HG03354 (cell line): Measurements from ENCODE around the gene MOV10.

Experiments
- ATAC-seq: cut with Tn5 transposase; IDR thresholded peaks from one replicate; pipeline ENCODE4 v1.9.1; 2021; ENCODE audit warnings: mild to moderate bottlenecking; ENCODE audit not compliant: unreplicated experiment, poor library complexity, severe bottlenecking

The MOV10 gene

DNA sequence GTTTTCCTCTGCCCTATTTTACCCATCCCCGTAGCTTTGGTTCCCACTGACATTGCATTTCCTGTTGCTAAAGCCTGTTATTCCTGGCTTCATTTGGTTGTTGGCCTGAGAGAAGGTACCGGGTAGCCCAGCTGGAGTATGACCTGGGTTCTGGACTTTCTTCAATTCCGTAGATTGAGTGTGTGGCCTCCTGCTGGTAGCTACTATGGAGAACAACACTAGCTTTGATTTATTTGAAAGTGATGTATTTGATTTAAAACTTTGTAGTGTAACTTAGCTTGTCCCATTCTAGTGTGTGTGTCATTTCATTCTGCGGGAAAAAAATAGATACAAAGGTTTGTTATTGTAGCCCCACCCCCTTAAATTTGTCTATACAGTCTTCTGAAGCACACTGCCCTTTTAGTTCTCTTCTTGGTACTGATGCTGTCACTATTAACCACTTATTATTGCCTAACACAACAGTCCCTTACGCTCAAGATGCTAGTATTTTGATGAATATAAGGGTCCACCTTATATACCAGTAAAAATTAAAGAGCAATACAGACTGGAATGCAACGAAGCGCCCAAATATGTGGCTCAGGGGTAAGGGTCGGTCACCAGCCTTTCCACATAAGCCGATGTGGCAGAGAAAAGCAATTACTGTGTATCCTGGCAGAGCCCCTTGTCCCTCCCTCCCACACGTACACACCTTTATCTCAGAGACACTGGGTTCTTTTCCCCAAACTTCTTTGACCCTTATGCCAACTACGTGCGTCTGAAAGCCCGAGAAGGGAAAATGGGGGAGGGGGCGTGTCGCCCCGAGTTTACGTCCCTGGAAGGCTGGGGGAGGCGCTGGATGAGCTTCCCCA lies 643 bp upstream of the MOV10 start:
- ATAC-seq = no peak

DNA sequence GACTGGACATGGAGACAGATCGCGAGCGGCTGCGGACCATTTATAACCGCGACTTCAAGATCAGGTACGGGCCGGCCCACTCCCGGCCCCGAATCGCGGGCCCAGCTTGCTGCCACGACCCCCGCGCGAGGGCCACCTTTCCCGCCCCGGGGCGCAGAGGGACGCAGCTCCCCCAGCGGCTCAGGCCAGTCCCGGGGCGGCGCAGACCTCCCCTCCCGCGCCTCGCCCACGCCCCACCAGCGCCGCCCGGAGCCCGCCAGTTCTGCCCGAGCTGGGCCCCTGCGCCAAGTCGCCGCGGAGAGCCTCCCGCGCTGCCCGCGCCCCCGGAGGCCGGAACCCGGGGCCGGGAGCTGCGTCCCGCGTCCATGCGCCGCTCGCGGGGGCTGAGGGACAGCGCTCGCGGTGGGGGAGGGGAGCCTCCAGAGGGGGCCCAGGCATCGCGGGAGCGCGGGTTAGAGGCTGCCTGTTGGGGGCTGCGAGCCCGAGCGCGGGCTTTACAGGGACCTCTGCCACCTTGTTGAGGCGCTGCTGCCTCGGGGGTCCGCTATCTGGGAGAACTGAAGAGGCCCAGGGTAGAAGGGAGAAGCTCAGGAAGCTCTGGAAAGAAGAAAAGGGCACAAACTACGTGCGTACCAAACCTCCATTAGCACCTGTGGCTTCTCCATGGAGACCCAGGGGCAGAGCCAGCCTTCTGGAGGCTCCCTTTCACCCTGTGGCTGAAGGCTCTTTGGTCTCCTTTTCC lies 698 bp downstream of the MOV10 start:
- peak; percentile 43 for ATAC-seq

DNA sequence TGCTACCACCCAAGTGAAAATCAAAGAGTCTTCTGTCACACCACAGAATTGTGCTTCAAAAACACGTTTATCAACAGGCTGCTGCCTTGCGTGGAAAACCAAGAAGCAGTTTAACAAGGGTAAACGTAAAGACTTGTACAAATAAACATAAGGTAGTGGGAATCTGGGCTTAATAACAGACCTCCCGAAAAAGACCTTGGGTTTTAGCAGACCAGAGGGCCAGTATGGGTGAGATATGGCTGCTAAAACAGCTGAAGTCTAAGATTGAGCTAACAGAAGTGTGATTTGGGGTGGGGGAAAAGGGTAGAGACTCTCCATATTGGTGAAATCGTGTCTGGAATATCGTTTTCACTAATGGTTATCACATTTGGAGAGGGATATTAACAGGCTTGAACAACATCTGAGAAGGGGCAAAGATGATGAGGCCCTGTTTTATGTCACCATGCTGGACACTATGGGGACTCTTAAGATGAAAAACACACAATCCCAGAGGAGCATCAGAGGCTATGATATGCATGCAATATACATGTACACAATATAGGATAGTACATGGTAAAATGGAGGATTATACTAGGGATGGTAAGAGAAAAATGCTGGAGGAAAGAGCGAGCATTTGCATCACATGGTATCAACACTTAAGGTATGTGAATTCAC lies 1.4 kb downstream of the MOV10 start:
- ATAC-seq = no peak

DNA sequence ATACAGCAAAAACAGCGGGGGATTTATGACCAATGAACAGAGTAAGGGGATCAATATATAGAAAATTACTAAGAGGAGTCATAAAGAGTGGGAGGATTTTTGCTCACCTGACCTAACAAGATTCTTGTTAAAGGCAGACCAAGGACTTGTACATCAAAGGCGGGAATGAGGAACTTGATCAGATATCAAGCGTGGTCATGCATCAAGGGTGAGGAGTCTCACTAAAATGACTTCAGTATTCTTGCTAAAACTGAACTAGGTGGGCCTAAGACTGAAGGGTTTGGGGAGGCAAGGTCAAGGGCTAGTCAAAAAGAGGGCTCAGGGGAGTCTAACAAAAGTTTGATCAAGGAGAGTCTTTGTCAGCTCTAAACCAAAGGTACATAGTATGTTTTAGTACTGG lies 2.1 kb downstream of the MOV10 start:
- no peak for ATAC-seq

DNA sequence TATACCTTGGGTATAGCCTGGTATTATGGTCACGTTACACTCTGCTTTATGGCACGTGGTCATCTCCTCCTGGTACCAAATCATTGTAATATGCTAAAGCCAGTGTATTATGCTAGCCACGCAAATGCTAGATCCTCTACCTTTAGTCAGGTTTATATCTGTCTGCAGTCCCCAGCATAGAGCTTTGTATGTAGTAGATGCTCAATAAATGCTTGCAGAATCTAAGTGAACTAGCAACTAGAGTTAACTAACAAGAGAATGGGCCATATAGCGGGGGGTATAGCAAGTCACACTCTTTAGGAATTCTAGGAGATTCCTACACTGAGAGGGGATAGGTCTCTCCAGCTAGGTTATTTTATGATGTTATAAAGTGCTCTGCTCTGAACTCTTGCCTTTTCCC lies 3.0 kb downstream of the MOV10 start:
- no peak for ATAC-seq

DNA sequence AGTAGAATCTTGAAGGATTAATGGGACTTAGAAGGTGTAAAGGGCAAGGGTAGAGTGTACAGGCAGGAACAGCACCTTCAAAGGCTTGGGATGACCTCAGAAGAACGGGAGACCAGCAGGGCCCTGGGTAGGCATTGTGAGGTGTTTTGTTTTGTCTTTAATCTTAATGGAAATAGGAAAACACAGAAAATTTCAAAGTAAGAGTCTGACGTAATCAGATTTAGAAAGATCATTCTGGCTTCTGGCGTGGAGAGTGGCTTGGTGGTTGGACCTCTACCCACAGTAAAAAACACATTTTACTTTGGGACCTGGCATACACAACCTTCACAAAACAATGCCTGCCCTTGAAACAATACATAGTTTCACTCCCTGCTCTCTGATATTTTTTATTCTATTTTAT lies 4.1 kb downstream of the MOV10 start:
- ATAC-seq = no peak

DNA sequence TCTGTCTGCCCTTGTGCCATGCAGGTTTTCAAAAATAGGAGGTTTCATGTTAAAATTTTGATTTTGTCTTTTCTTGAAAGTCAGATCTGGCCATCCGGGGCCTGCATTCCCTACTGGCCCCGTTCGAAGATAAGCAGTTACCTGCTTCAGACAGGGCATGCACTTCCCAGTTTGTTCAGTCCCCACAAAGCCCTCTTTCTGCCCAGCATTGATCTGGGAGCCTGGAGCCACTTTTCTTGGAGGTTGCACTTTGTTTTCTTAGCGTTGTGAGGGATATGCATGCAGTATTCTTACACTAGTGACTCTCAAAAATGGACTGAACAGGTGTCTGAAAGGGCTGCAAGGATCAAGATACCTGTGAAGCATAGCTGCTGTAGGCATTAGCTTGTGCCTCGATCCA lies 11.5 kb downstream of the MOV10 start:
- ATAC-seq = no peak

DNA sequence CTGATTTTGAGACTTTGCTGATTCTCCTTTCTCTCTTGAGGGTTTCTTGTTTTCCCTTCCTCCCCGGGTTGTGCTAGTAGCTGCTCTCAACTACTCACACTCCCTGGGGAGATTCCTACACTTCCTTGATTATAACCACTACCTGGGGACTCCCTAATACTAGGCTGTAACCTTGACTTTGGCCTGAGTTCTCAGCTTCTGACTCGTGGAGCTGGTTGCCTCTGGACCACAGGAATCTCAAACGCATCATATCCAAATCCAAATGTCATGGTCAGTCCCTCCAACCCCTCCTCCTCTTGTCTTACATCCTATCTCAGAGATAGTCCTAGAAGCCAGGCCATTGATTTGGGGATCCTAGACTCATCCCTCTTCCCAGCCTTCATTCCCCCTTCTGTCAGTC lies 12.0 kb downstream of the MOV10 start:
- ATAC-seq = no peak

DNA sequence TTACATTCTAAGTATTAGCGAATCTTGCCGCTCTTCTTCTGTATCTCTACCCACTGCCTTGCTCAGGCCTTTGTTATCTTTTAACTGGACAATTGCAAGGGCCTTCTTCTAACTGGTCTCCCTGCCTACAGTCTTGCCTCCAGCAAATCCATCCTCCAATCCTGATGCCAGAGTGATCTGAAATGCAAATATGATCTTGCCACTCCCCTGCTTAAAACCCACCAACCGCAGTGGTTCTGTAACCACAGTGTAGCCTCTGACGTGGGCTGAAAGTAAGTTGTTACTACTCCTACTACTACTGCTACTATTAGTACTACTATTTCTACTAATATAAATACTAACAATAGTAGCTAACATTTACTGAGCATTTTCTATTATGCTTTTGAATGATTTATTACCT lies 12.4 kb downstream of the MOV10 start:
- ATAC-seq = no peak

DNA sequence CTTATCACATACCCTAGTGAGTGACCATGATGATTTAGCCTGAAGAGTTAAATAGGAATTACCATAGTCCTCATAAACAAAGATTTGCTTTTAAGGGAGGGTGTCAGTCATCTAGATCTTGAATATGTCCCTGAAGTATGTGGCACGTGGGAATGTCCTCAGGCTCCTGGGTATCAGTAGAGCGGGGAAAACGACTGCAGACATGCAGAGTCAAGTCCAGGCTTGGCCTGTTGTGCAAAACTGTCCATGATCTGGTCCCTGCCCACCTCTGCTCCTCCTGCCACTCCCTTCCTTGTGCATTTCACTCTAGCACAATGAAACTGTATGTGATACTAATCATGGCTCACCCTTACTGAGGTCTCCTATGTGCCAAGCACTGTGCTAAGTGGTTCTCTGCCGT lies 12.9 kb downstream of the MOV10 start:
- ATAC-seq = no peak

DNA sequence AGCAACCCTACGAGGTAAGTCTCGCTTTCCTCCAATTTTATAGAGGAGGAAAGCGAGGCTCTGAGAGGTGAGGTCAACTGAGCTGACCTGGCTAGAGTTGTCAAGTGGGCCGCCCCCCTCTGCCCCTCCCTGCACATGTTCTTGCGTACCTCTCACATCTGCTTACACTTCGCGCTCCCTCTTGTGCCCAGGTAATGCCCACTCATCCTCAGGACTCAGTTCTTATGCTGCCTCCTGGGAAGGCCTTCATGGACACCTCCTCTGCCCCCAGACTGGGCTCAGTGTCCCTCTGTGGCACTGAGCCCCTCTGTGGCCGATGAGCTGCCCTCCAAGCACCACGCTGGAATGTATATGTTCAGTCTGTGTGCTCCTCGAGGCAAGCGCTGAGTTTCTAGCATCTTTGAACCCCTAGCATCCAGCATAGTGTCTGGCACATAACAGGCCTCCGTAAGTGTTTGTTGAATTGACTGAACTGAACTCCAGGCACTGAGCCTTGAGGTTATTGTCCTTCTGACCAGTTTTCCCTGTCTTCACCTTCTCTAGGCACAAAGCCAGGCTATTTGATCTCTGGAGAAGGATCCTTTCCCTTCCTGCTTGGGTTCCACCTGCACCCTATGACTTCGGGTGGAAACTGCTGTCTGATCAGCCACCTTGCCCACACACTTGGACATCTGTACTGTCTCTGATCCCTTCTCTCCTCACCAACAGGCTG lies 13.5 kb downstream of the MOV10 start:
- ATAC-seq = no peak

DNA sequence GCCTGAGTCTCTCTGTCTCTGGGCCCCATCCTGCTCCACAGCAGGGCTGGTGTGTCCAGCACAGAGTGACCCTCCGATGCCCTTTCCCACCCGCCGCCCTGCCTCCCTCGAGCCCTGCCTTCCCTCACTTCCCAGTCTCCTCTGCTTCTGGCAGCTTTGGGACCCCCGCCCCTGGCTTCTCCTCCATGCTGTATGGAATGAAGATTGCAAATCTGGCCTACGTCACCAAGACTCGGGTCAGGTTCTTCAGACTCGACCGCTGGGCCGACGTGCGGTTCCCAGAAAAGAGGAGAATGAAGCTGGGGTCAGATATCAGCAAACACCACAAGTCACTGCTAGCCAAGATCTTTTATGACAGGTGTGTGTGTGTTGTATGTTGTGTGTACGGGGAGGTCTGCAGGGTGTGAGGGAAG lies 14.3 kb downstream of the MOV10 start:
- no peak for ATAC-seq

DNA sequence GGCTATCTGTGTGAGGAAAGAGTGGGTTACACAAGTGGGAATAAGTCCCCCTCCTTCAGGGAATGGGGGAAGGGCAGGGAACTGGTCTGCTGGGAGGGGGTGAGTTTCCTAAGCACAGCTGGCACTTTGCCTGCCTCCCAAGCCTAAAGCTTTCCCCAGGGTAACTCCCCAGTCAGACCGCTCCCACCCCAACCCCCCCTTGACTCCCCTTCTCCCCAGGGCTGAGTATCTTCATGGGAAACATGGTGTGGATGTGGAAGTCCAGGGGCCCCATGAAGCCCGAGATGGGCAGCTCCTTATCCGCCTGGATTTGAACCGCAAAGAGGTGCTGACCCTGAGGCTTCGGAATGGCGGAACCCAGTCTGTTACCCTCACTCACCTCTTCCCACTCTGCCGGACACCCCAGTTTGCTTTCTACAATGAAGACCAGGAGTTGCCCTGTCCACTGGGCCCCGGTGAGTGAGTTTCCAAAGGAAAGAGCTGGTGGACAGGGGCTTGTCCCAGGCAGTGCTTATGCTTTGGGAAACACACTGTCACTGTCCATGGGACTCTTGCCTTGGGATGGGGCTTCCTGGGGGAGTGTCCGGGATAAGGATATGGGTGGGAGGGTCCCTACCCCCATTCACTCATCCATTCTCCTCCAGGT lies 14.9 kb downstream of the MOV10 start:
- ATAC-seq = no peak

DNA sequence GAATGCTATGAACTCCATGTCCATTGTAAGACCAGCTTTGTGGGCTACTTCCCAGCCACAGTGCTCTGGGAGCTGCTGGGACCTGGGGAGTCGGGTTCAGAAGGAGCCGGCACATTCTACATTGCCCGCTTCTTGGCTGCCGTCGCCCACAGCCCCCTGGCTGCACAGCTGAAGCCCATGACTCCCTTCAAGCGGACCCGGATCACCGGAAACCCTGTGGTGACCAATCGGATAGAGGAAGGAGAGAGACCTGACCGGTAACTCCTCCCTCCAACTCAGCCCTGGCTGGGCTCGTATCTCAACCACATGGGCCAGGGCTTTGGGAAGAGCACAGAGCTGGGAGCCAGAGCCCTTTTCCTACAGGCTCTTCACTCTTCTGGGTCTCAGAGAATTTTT lies 15.4 kb downstream of the MOV10 start:
- no peak for ATAC-seq

DNA sequence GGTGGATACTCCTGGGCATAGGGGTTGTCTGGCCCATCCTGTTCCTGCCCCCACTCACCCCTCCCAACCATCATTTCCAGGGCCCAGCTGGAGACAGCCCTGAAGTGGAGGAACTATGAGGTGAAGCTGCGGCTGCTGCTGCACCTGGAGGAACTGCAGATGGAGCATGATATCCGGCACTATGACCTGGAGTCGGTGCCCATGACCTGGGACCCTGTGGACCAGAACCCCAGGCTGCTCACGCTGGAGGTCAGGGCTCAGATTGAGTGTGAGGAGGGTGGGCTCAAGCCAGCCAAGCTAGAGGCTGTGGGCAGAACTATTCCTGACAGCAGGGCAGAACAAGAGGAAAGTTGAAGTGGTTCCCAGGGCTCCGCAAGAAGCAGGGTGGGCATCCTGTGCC lies 18.2 kb downstream of the MOV10 start:
- ATAC-seq = no peak

DNA sequence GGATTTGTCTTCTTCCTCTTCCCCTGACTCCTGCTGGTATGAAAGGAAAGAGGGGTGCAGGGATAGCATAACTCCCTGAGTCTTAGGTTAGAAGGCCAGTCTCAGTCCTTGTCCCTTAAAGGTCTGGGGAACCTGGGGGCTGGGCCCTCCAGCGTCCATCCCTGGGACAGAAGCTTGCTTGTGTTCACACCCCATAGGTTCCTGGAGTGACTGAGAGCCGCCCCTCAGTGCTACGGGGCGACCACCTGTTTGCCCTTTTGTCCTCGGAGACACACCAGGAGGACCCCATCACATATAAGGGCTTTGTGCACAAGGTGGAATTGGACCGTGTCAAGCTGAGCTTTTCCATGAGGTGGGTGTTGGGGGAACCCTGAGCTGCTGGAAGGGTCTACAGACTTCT lies 19.4 kb downstream of the MOV10 start:
- no peak for ATAC-seq

DNA sequence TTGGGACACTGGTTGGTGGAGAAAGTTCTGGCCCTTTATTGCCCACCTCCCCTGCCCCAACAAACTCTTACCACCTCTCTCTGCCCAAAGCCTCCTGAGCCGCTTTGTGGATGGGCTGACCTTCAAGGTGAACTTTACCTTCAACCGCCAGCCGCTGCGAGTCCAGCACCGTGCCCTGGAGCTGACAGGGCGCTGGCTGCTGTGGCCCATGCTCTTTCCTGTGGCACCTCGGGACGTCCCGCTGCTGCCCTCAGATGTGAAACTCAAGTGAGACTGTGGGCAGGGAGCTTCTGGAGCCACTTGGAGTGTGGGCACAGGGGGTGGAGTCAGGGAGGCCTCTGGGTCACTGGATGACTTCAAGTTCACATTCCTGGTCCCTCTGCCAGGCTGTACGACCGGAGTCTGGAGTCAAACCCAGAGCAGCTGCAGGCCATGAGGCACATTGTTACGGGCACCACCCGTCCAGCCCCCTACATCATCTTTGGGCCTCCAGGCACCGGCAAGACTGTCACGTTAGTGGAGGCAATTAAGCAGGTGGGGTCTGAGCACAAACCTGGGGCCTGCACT lies 20.0 kb downstream of the MOV10 start:
- ATAC-seq = no peak

DNA sequence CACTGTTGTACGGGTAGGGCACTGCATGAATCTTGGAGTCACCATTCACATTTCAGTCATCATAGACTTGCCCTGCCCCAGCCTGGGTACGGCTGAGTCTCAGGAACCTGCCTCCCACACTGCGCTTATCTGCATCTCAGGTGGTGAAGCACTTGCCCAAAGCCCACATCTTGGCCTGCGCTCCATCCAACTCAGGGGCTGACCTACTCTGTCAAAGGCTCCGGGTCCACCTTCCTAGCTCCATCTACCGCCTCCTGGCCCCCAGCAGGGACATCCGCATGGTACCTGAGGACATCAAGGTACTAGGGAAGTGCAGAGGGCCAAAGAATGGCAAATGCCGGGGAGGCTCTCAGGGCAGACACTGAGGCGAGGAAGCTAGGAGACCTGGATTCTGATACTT lies 20.8 kb downstream of the MOV10 start:
- ATAC-seq = no peak

DNA sequence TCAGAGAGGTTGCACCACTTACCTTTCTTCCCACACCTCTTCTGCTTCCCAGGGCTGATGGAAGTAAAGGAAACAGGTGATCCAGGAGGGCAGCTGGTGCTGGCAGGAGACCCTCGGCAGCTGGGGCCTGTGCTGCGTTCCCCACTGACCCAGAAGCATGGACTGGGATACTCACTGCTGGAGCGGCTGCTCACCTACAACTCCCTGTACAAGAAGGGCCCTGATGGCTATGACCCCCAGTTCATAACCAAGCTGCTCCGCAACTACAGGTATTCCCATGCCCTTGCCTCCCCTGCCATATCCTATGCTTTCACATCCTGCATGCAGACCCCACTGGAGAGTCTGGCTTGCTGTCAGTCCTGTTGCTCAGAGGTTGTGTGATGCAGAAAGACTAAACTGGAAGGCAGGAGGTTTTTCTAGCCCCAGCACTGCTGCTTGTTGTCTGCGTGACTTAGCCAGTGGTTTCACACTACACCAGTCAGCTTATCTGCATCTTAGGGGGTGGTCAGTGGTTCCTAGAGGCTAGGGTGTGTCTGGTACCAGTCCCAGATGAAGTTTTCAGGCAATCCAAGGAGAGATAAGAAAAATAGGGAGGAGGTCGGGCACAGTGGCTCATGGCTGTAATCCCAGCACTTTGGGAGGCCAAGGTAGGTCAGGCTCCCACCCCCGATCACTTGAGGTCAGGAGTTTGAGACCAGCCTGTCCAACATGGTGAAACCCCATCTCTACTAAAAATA lies 22.3 kb downstream of the MOV10 start:
- ATAC-seq = no peak
